Endothelial cell of umbilical vein (primary cell): ENCODE data around the gene RNF25. TPM values are rescaled to one million over a fixed set of nuclear protein-coding genes. Genes with fewer than 3 reads are reported as not detected.

Experiments
- BruUV-seq: library from RNA; stranded (reverse); fragments of 400-500 nt; replicated peaks from 2 replicates; lab custom pipeline; 2021; lab: Mats Ljungman, UMichigan
- CTCF ChIA-PET: fragments of 300-600, 350-600 bp; sonication (Branson Sonifier 250); formaldehyde crosslinking; loops from one replicate; lab custom pipeline; 2021; ENCODE audit warnings: antibody characterized with exemption, inconsistent platforms; lab: Charles Lee
- POLR2A ChIA-PET: fragments of 300-600, 350-600 bp; sonication (Branson Sonifier 250); formaldehyde crosslinking; loops from one replicate; lab custom pipeline; 2021; ENCODE audit warnings: antibody characterized with exemption, inconsistent platforms; lab: Charles Lee
- DNase-seq: peaks from one replicate; pipeline ENCODE4 v3.0.0-alpha.2; 2011; ENCODE audit warnings: low read depth, low spot score
- FAIRE-seq: peaks from 2 replicates; lab custom pipeline; 2011; peaks lifted over from hg19 to GRCh38; lab: Jason Lieb, UNC
- H2AFZ ChIP-seq: 2 replicates; pipeline ENCODE4 v1.6.0; 2012; ENCODE audit warnings: low read depth, low read length, control low read depth, inconsistent platforms
- H3K27ac ChIP-seq: 2 replicates; pipeline ENCODE4 v1.5.1; 2011; ENCODE audit warnings: low read depth, mild to moderate bottlenecking, control low read depth, low read length, moderate library complexity; ENCODE audit not compliant: insufficient read depth
- H3K27me3 ChIP-seq, 2 experiments: 2 replicates each; pipeline versions ENCODE4 v1.6.0 to v1.6.1; 2011; ENCODE audit warnings: low read length in 2 of 2, mixed read lengths in 1 of 2; ENCODE audit not compliant: control insufficient read depth in 2 of 2, insufficient read depth in 2 of 2
- H3K36me3 ChIP-seq, 2 experiments: 2 replicates in 1 of 2; 3 replicates in 1 of 2; pipeline ENCODE4 v1.5.1; 2011; ENCODE audit warnings: low read length in 2 of 2, mild to moderate bottlenecking in 1 of 2, moderate library complexity in 1 of 2; ENCODE audit not compliant: control insufficient read depth in 2 of 2, insufficient read depth in 2 of 2; ENCODE audit errors: extremely low read depth in 1 of 2
- H3K4me1 ChIP-seq: 3 replicates; pipeline ENCODE4 v1.5.1; 2011; ENCODE audit warnings: mild to moderate bottlenecking, low read length; ENCODE audit not compliant: control insufficient read depth, insufficient read depth; ENCODE audit errors: extremely low read depth
- H3K4me2 ChIP-seq: 2 replicates; pipeline ENCODE4 v1.6.1; 2011; ENCODE audit warnings: low read length, control low read depth, mixed read lengths; ENCODE audit not compliant: insufficient read depth
- H3K4me3 ChIP-seq, 3 experiments: fragments of 200-600 bp in 1 of 3; sonication (generic), shearing (Covaris generic) in 1 of 3; replicated peaks in 1 of 3; 2 replicates each; pipeline ENCODE4 v1.5.1; 2011 to 2016; ENCODE audit warnings: control low read depth in 3 of 3, low read length in 3 of 3, mild to moderate bottlenecking in 2 of 3, inconsistent platforms in 1 of 3, low read depth in 1 of 3, moderate library complexity in 1 of 3; ENCODE audit not compliant: insufficient read depth in 1 of 3
- H3K79me2 ChIP-seq: 2 replicates; pipeline ENCODE4 v1.6.0; 2012; ENCODE audit warnings: low read length, inconsistent platforms; ENCODE audit not compliant: control insufficient read depth, insufficient read depth
- H3K9ac ChIP-seq: replicated peaks from 2 replicates; pipeline ENCODE3; 2011; ENCODE audit warnings: low read length, control low read depth; ENCODE audit not compliant: insufficient read depth; ENCODE audit errors: extremely low read depth
- H3K9me1 ChIP-seq: replicated peaks from 3 replicates; pipeline ENCODE4 v1.6.0; 2011; ENCODE audit warnings: mild to moderate bottlenecking, low read length; ENCODE audit not compliant: control insufficient read depth, insufficient read depth; ENCODE audit errors: extremely low read depth
- H3K9me3 ChIP-seq: replicated peaks from 2 replicates; pipeline ENCODE4 v1.5.1; 2012; ENCODE audit warnings: low read length, inconsistent platforms; ENCODE audit not compliant: control insufficient read depth, insufficient read depth
- H4K20me1 ChIP-seq: replicated peaks from 2 replicates; pipeline ENCODE3; 2011; ENCODE audit warnings: mild to moderate bottlenecking, low read length; ENCODE audit not compliant: control insufficient read depth, insufficient read depth; ENCODE audit errors: extremely low read depth
- EZH2 ChIP-seq: IDR thresholded peaks from 2 replicates; pipeline ENCODE4 v1.6.1; 2012; ENCODE audit warnings: borderline replicate concordance, low read depth, mild to moderate bottlenecking, moderate library complexity, low read length, inconsistent platforms; ENCODE audit not compliant: severe bottlenecking
- FOS ChIP-seq: IDR thresholded peaks from 2 replicates; pipeline ENCODE4 v1.6.1; 2011; ENCODE audit warnings: mild to moderate bottlenecking, low read length, moderate library complexity, borderline replicate concordance; ENCODE audit not compliant: insufficient read depth
- GATA2 ChIP-seq: IDR thresholded peaks from 2 replicates; pipeline ENCODE4 v1.7.0; 2011; ENCODE audit warnings: low read depth, mild to moderate bottlenecking, moderate library complexity, mixed read lengths, low read length; ENCODE audit not compliant: insufficient read length, insufficient read depth
- JUN ChIP-seq: IDR thresholded peaks from 2 replicates; pipeline ENCODE4 v1.6.1; 2011; ENCODE audit warnings: borderline replicate concordance, low read depth; ENCODE audit not compliant: insufficient read length, insufficient read depth
- MYC ChIP-seq: IDR thresholded peaks from one replicate; pipeline ENCODE4 v1.6.1; 2011; ENCODE audit warnings: mild to moderate bottlenecking, low read depth, low read length
- POLR2A ChIP-seq: IDR thresholded peaks from 2 replicates; pipeline ENCODE4 v1.6.1; 2012; ENCODE audit warnings: low read depth, mild to moderate bottlenecking, control low read depth, low read length
- POLR2AphosphoS5 ChIP-seq: IDR thresholded peaks from 2 replicates; pipeline ENCODE4 v1.6.1; 2012; ENCODE audit warnings: low read depth, mild to moderate bottlenecking, control low read depth, low read length, moderate library complexity; ENCODE audit not compliant: insufficient read depth
- dilution Hi-C: fragments of 300-500 bp; cut with MboI; formaldehyde crosslinking; loops from one replicate; pipeline ENCODE4 v1.15.0; 2019; ENCODE audit warnings: low sequenced_read_pairs; ENCODE audit not compliant: extremely low pct_ligation_motif_present
- intact Hi-C: fragments of 100-400 bp; cut with micrococcal nuclease; formaldehyde crosslinking; loops from one replicate; pipeline ENCODE4 v1.10.0; 2022
- polyA plus RNA-seq, 4 experiments: library from polyadenylated mRNA; depleted of rRNA in 3 of 4; stranded (reverse) in 3 of 4; unstranded in 1 of 4; fragments of >200 nt; gene quantifications; 2 replicates each; pipeline versions ENCODE4 v1.2.1 to v1.2.3, GENCODE V29; 2011 to 2012; ENCODE audit warnings: missing spikeins in 1 of 4
- total RNA-seq: library from RNA; stranded (reverse); gene quantifications from 2 replicates; pipeline ENCODE4 v1.2.3, GENCODE V29; 2021
- TF ChIP-seq, protein P1 (sequence below), 2 donors: IDR thresholded peaks; 1 replicate in 1 of 2; 2 replicates in 1 of 2; pipeline ENCODE4 v1.5.1; 2011; ENCODE audit warnings: low read length in 2 of 2, mild to moderate bottlenecking in 2 of 2, moderate library complexity in 2 of 2, control low read depth in 1 of 2, inconsistent platforms in 1 of 2, low read depth in 1 of 2; ENCODE audit not compliant: insufficient read depth in 1 of 2; ENCODE audit errors: extremely low read depth in 1 of 2
- TF ChIP-seq, protein P2 (sequence below): IDR thresholded peaks from 2 replicates; pipeline ENCODE4 v1.6.1; 2011; ENCODE audit not compliant: insufficient read depth, insufficient read length

The RNF25 gene
- total and polyA plus RNA-seq, 2 donors (not counting 3 experiments of a cell fraction or from before 2014, with no cell fraction given): 38.2 to 61.1 TPM

DNA sequence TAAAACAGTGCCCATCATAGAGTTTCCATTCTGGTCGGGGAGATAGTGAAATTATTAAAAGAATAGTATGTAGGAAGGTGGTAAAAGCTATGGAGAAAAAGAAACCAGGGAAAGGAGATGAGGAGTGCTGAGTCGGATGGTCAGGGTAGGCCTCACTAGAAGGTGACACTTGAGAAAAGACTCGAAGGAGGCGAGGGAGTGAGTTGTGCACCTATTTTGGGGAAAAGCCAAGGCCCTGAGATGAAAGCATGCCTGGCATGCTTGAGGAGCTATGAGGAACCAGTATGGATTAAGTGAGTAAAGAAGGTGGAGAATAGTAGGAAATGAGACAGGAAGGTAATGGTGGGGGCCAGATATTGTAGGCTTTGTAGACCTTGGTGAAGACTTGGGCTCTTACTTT lies 31.5 kb upstream of the RNF25 start:
- no peak overlapping the region for H2AFZ ChIP-seq
- no peak overlapping the region for H3K27ac ChIP-seq
- BruUV-seq: no TSS peak
- ChIA-PET POLR2A (no interaction called here), CTCF (interaction anchor here (1.4 to 3.5 kb wide), 4 partner anchors 8 to 144 kb away, joined by 4 to 16 read pairs (median 16); partner anchors contain the start of gene TTLL4)
- no peak overlapping the region for H3K4me2 ChIP-seq
- dilution Hi-C loops (no loop called here), intact Hi-C loops (no loop called here)
- no peak overlapping the region for H3K4me3 ChIP-seq
- no peaks in the 10 kb centered on the region for H3K27me3 ChIP-seq
- TF ChIP-seq, protein P1, sequence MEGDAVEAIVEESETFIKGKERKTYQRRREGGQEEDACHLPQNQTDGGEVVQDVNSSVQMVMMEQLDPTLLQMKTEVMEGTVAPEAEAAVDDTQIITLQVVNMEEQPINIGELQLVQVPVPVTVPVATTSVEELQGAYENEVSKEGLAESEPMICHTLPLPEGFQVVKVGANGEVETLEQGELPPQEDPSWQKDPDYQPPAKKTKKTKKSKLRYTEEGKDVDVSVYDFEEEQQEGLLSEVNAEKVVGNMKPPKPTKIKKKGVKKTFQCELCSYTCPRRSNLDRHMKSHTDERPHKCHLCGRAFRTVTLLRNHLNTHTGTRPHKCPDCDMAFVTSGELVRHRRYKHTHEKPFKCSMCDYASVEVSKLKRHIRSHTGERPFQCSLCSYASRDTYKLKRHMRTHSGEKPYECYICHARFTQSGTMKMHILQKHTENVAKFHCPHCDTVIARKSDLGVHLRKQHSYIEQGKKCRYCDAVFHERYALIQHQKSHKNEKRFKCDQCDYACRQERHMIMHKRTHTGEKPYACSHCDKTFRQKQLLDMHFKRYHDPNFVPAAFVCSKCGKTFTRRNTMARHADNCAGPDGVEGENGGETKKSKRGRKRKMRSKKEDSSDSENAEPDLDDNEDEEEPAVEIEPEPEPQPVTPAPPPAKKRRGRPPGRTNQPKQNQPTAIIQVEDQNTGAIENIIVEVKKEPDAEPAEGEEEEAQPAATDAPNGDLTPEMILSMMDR (IDR thresholded peaks at IDR 0.05; ENCODE audit: extremely low read depth in 1 of 2, insufficient read depth in 1 of 2, low read depth in 1 of 2, low read length in 2 of 2): no peak
- TF ChIP-seq EZH2: no peak
- no peak for TF ChIP-seq GATA2
- no peak for TF ChIP-seq POLR2AphosphoS5
- no peak for TF ChIP-seq JUN
- TF ChIP-seq, protein P2, sequence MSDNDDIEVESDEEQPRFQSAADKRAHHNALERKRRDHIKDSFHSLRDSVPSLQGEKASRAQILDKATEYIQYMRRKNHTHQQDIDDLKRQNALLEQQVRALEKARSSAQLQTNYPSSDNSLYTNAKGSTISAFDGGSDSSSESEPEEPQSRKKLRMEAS: no peak
- TF ChIP-seq FOS: no peak
- TF ChIP-seq POLR2A: no peak
- TF ChIP-seq MYC: no peak
- no peak overlapping the region for H3K9ac ChIP-seq
- peaks cover 0 to 3% of the 10 kb centered on the region in 2 experiments for H3K36me3 ChIP-seq
- H3K9me3 ChIP-seq: no peaks in the 10 kb centered on the region
- no peaks in the 10 kb centered on the region for H3K79me2 ChIP-seq
- H3K4me1 ChIP-seq: no peaks in the 10 kb centered on the region
- H3K9me1 ChIP-seq: no peaks in the 10 kb centered on the region
- DNase-seq (no peak), FAIRE-seq (no peak)
- H4K20me1 ChIP-seq: no peaks in the 10 kb centered on the region
